ENCODE results near the gene PRDX6.

The PRDX6 gene, protein sequence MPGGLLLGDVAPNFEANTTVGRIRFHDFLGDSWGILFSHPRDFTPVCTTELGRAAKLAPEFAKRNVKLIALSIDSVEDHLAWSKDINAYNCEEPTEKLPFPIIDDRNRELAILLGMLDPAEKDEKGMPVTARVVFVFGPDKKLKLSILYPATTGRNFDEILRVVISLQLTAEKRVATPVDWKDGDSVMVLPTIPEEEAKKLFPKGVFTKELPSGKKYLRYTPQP

GRCh38 chr1:173477286-173478093, at the start of gene PRDX6:
Gene PRDX6, plus strand, starts transcription at chr1:173477335. Its CDS starts 63 bp downstream, at chr1:173477398.
- peak within 1 kb of the TSS; percentile 91 for H3K9ac ChIP-seq (ENCODE audit: low read depth, low read length)
- H3K4me3 ChIP-seq (ENCODE audit: low read depth, low read length): peak within 1 kb of the TSS; percentile 88
- H3K27ac ChIP-seq (ENCODE audit: low read depth, low read length): peak within 1 kb of the TSS; percentile 87
- H3K27me3 ChIP-seq (ENCODE audit: control insufficient read depth, insufficient read depth, low read length): no peaks in the 10 kb centered on the region
- H3K9me3 ChIP-seq (ENCODE audit: control insufficient read depth, insufficient read depth, low read length): 0 out of 2 replicates have a peak, but pooled peaks cover under 1% of the 10 kb centered on the region
- H3K4me1 ChIP-seq (ENCODE audit: control insufficient read depth, insufficient read depth, low read length): peaks cover 29% of the 10 kb centered on the region
- peaks cover 43% of the 10 kb centered on the region for H3K36me3 ChIP-seq (ENCODE audit: control insufficient read depth, insufficient read depth, low read length)

- peaks cover 43% of the 10 kb centered on the region for H3K4me1 ChIP-seq (ENCODE audit: control insufficient read depth, insufficient read depth, low read length)
- H3K27me3 ChIP-seq (ENCODE audit: control insufficient read depth, insufficient read depth, low read length): no peaks in the 10 kb centered on the region
- no peaks in the 10 kb centered on the region for H3K36me3 ChIP-seq (ENCODE audit: control insufficient read depth, insufficient read depth, low read length)
- no peaks in the 10 kb centered on the region for H3K9me3 ChIP-seq (ENCODE audit: control insufficient read depth, insufficient read depth, low read length)
- peak overlapping the region; percentile 86 for H3K27ac ChIP-seq (ENCODE audit: low read depth, low read length)
- H3K9ac ChIP-seq (ENCODE audit: low read depth, low read length): peak overlapping the region; percentile 30; the same call in 1 of the 2 replicates
- H3K4me3 ChIP-seq (ENCODE audit: low read depth, low read length): peak overlapping the region; percentile 47; the same call in 1 of the 2 replicates
Observed at GRCh38 chr1:173429471-173430402, 47.4 kb upstream of the PRDX6 start.

DNA sequence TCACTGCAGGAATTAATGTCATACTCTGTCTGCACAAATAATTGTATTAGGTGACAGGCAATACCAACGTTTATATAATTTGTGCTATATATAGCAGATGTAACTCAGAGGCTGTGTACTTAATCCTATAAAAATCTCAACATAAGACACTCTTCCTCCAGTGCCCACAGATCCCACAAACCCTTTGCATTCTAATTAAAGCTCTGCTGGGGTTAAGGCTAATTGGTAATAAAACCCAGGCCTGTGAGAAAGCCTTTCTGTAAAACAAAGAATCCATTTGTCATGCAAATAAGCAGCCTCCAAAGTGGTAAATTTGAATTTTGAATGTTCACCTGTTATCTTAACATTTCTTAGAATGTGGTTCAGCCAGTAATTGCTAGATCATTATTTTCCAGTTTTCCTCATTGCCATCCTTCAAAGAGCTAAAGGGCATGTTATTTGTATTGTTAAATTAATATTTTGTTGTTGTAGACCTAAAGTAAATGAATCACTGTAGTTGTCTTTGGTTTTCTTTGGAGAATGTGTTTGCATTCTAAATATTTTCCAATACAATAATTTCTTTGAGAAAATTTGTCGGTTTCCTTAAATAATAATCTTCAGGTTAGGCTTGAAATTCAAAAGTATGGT, 46.3 kb upstream of the PRDX6 start:
- Histone ChIP-seq H3K9me3 (ENCODE audit: control insufficient read depth, insufficient read depth, low read length) (no peaks in the 10 kb centered on the region), H3K4me1 (ENCODE audit: control insufficient read depth, insufficient read depth, low read length) (peaks cover 34% of the 10 kb centered on the region), H3K9ac (ENCODE audit: low read depth, low read length) (no peak overlapping the region), H3K27ac (ENCODE audit: low read depth, low read length) (peak overlapping the region; percentile 86), H3K36me3 (ENCODE audit: control insufficient read depth, insufficient read depth, low read length) (no peaks in the 10 kb centered on the region; the same call in 1 of the 2 replicates), H3K27me3 (ENCODE audit: control insufficient read depth, insufficient read depth, low read length) (no peaks in the 10 kb centered on the region), H3K4me3 (ENCODE audit: low read depth, low read length) (peak overlapping the region; percentile 47)

DNA sequence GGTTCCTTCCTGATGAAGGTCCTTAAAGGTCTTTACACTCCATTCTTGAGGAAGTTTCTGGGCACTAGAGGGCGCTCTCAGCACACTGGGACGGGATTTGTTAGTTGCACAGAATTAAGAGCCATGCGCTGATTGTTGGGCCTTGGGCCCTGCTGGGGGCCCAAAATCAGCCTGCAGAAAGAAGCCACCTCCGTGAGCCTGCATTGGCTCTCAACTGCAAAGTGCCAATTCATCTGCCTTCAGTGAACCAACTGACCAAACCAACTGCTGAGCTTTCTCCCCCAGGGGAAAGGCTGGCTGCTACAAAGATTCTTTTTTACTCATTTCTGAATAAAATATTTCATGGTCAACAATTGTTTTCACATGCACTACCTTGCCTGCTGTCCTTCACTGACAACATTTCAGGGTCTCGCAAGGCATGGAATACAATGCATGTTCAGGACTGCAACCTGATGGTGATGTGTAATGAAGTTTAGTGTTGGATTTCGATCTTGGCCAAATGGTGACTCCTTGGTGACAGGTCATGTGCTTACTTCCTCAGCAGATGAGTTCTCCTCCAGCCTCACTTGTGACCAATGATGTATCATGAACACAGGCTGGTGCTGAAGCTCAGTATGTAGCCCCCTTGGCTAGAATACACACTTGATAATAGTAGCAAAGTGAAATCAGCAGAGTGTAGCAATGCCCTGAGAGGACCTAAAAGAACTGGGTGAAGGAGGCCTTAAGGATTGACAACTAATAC, 45.7 kb upstream of the PRDX6 start:
- H3K36me3 ChIP-seq (ENCODE audit: control insufficient read depth, insufficient read depth, low read length): no peaks in the 10 kb centered on the region; the same call in 1 of the 2 replicates
- peak overlapping the region; percentile 47; the same call in 1 of the 2 replicates for H3K4me3 ChIP-seq (ENCODE audit: low read depth, low read length)
- H3K27me3 ChIP-seq (ENCODE audit: control insufficient read depth, insufficient read depth, low read length): no peaks in the 10 kb centered on the region
- H3K9ac ChIP-seq (ENCODE audit: low read depth, low read length): no peak overlapping the region
- H3K4me1 ChIP-seq (ENCODE audit: control insufficient read depth, insufficient read depth, low read length): peaks cover 34% of the 10 kb centered on the region
- peak overlapping the region; percentile 86 for H3K27ac ChIP-seq (ENCODE audit: low read depth, low read length)
- H3K9me3 ChIP-seq (ENCODE audit: control insufficient read depth, insufficient read depth, low read length): no peaks in the 10 kb centered on the region

DNA sequence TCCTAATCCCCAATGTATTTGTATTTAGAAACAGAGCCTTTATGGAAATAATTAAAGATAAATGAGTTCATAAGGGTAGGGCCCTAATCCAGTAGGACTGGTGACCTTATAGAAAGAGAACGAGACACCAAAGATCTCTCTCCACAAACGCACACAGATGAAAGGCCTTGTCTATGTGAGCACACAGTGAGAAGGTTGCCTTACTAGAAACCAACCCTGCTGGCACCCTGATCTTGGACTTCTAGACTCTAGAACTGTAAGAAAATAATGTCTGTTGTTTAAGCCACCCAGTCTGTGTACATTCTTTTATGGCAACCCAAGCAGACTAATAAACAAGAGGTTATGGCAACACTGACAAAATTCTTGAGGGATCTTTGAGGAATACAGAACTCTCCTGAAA, 44.8 kb upstream of the PRDX6 start:
- Histone ChIP-seq H3K36me3 (ENCODE audit: control insufficient read depth, insufficient read depth, low read length) (no peaks in the 10 kb centered on the region; the same call in 1 of the 2 replicates), H3K9ac (ENCODE audit: low read depth, low read length) (no peak overlapping the region), H3K4me1 (ENCODE audit: control insufficient read depth, insufficient read depth, low read length) (peaks cover 34% of the 10 kb centered on the region), H3K27me3 (ENCODE audit: control insufficient read depth, insufficient read depth, low read length) (no peaks in the 10 kb centered on the region), H3K9me3 (ENCODE audit: control insufficient read depth, insufficient read depth, low read length) (no peaks in the 10 kb centered on the region), H3K27ac (ENCODE audit: low read depth, low read length) (no peak overlapping the region), H3K4me3 (ENCODE audit: low read depth, low read length) (no peak overlapping the region)

GRCh38 chr1:173433751-173434326, 43.3 kb upstream of the PRDX6 start:
- Histone ChIP-seq H3K36me3 (ENCODE audit: control insufficient read depth, insufficient read depth, low read length) (peaks cover 4% of the 10 kb centered on the region; the same call in 1 of the 2 replicates), H3K27ac (ENCODE audit: low read depth, low read length) (no peak overlapping the region), H3K4me1 (ENCODE audit: control insufficient read depth, insufficient read depth, low read length) (peaks cover 33% of the 10 kb centered on the region), H3K9ac (ENCODE audit: low read depth, low read length) (no peak overlapping the region), H3K4me3 (ENCODE audit: low read depth, low read length) (no peak overlapping the region), H3K9me3 (ENCODE audit: control insufficient read depth, insufficient read depth, low read length) (no peaks in the 10 kb centered on the region), H3K27me3 (ENCODE audit: control insufficient read depth, insufficient read depth, low read length) (no peaks in the 10 kb centered on the region)

DNA sequence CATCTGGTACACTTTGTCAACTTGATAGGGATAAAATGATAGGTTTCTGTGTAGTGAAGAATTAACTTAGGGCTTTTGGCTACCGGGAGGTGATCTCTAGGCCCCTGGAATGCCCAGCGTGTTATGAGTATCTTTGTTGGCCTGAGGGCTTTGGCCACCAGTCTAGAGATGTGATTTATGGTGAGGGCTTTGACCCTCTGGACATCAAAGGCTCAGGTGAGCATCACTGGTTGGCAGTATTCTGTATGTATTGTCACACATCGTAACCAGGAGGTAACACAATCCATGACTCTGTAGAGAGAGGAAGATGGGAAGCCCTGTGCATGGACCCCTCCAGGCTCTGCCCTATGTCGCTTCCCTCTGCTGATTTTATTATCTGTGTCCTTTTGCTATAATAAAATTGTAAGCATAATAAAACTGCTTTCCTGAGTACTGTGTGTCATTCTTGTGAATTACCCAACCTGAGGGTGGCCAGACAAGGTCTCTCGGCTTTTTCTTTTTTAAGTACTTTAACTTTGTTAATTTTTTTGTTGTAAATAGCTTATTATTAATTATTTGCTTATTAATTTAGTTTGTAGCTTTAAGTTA, 40.2 kb upstream of the PRDX6 start:
- no peaks in the 10 kb centered on the region for H3K27me3 ChIP-seq (ENCODE audit: control insufficient read depth, insufficient read depth, low read length)
- no peak overlapping the region for H3K9ac ChIP-seq (ENCODE audit: low read depth, low read length)
- H3K9me3 ChIP-seq (ENCODE audit: control insufficient read depth, insufficient read depth, low read length): no peaks in the 10 kb centered on the region
- peaks cover 5% of the 10 kb centered on the region; the same call in 1 of the 2 replicates for H3K36me3 ChIP-seq (ENCODE audit: control insufficient read depth, insufficient read depth, low read length)
- H3K4me1 ChIP-seq (ENCODE audit: control insufficient read depth, insufficient read depth, low read length): peaks cover 14% of the 10 kb centered on the region
- H3K4me3 ChIP-seq (ENCODE audit: low read depth, low read length): no peak overlapping the region
- H3K27ac ChIP-seq (ENCODE audit: low read depth, low read length): no peak overlapping the region

- peaks cover 16% of the 10 kb centered on the region for H3K4me1 ChIP-seq (ENCODE audit: control insufficient read depth, insufficient read depth, low read length)
- no peak overlapping the region for H3K9ac ChIP-seq (ENCODE audit: low read depth, low read length)
- H3K4me3 ChIP-seq (ENCODE audit: low read depth, low read length): no peak overlapping the region
- H3K36me3 ChIP-seq (ENCODE audit: control insufficient read depth, insufficient read depth, low read length): peaks cover 5% of the 10 kb centered on the region; the same call in 1 of the 2 replicates
- H3K27me3 ChIP-seq (ENCODE audit: control insufficient read depth, insufficient read depth, low read length): no peaks in the 10 kb centered on the region
- no peak overlapping the region for H3K27ac ChIP-seq (ENCODE audit: low read depth, low read length)
- H3K9me3 ChIP-seq (ENCODE audit: control insufficient read depth, insufficient read depth, low read length): no peaks in the 10 kb centered on the region
Observed at GRCh38 chr1:173438675-173439074, 38.5 kb upstream of the PRDX6 start.

DNA sequence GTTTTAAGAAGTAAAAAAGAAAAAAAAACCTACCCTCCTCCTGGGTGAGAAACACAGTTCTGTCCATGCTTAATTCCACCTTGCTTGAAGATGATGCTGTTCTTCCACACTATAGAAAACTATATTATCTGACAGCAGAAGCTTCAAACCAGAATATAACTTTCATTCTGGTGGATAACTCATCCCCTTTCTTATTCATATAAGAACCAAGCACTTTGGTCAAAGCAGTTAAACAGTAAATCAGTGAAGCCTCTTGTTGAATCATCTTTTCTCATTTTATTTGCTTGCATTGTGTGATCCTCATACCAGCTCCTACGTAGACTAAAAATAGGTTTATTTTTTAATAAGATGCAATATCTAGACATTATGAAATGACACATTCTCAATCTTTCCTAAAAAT, 36.7 kb upstream of the PRDX6 start:
- no peaks in the 10 kb centered on the region for H3K9me3 ChIP-seq (ENCODE audit: control insufficient read depth, insufficient read depth, low read length)
- no peak overlapping the region for H3K27ac ChIP-seq (ENCODE audit: low read depth, low read length)
- H3K27me3 ChIP-seq (ENCODE audit: control insufficient read depth, insufficient read depth, low read length): no peaks in the 10 kb centered on the region
- no peak overlapping the region for H3K4me3 ChIP-seq (ENCODE audit: low read depth, low read length)
- peaks cover 34% of the 10 kb centered on the region for H3K4me1 ChIP-seq (ENCODE audit: control insufficient read depth, insufficient read depth, low read length)
- peaks cover 5% of the 10 kb centered on the region; the same call in 1 of the 2 replicates for H3K36me3 ChIP-seq (ENCODE audit: control insufficient read depth, insufficient read depth, low read length)
- no peak overlapping the region for H3K9ac ChIP-seq (ENCODE audit: low read depth, low read length)

Data from HUES48 (cell line).